Dedifferentiated amniotic fluid mesenchymal stem cell (primary cell): ENCODE data around the gene TFDP1.

ENCODE experiments used
- DNase-seq: peaks from one replicate; pipeline ENCODE4 v3.0.0-alpha.2; 2016; ENCODE audit errors: extremely low spot score

TFDP1 gene

GRCh38 chr13:113651511-113652403 lies 67.2 kb downstream of the TFDP1 start:
- no peak for DNase-seq

GRCh38 chr13:113652404-113653263 lies 68.1 kb downstream of the TFDP1 start:
- DNase-seq: no peak

GRCh38 chr13:113653264-113654174 lies 69.0 kb downstream of the TFDP1 start:
- no peak for DNase-seq

- DNase-seq: no peak
Measured at GRCh38 chr13:113654175-113654560, 69.6 kb downstream of the TFDP1 start.

- no peak for DNase-seq
Measured at GRCh38 chr13:113654591-113655345, 70.2 kb downstream of the TFDP1 start.

- no peak for DNase-seq
Measured at GRCh38 chr13:113655346-113656002, 70.9 kb downstream of the TFDP1 start.

GRCh38 chr13:113656003-113656588 lies 71.5 kb downstream of the TFDP1 start:
- no peak for DNase-seq

- no peak for DNase-seq
Measured at GRCh38 chr13:113656831-113657671, 72.5 kb downstream of the TFDP1 start.

GRCh38 chr13:113657851-113658741 lies 73.5 kb downstream of the TFDP1 start, which contains the start of gene ATP4B:
Gene ATP4B, minus strand, starts transcription at chr13:113658198. Its CDS starts 54 bp downstream, at chr13:113658144.
- DNase-seq: no peak

GRCh38 chr13:113658836-113659235 lies 74.3 kb downstream of the TFDP1 start:
- no peak for DNase-seq

- DNase-seq: no peak
Measured at GRCh38 chr13:113659337-113659736, 74.8 kb downstream of the TFDP1 start.

- no peak for DNase-seq
Measured at GRCh38 chr13:113660066-113660465, 75.5 kb downstream of the TFDP1 start.

GRCh38 chr13:113661509-113661908 lies 77.0 kb downstream of the TFDP1 start:
- DNase-seq: no peak

- no peak for DNase-seq
Measured at GRCh38 chr13:113663934-113664333, 79.4 kb downstream of the TFDP1 start.

- DNase-seq: no peak
Measured at GRCh38 chr13:113664751-113665596, 80.4 kb downstream of the TFDP1 start.

GRCh38 chr13:113665597-113666328 lies 81.2 kb downstream of the TFDP1 start:
- no peak for DNase-seq
